Epithelial cell of proximal tubule (primary cell): ENCODE measurements around the gene MED8. TPM values are rescaled to one million over a fixed set of nuclear protein-coding genes. Genes with fewer than 3 reads are reported as not detected.
A peak's percentile ranks its signal among the peaks of the same experiment; 100 is the strongest.

Experiments
- DNase-seq: peaks from one replicate; pipeline ENCODE4 v3.0.0-alpha.2; 2011; ENCODE audit warnings: low read depth
- H3K4me3 ChIP-seq: 2 replicates; pipeline ENCODE4 v1.5.1; 2011; ENCODE audit warnings: low read depth, mild to moderate bottlenecking, low read length
- CTCF ChIP-seq: conservative IDR thresholded peaks from 2 replicates; pipeline ENCODE4 v1.5.1; 2012; ENCODE audit warnings: low read depth, mild to moderate bottlenecking, low read length
- total RNA-seq: library from RNA; depleted of rRNA; stranded (reverse); fragments of >200 nt; gene quantifications from 2 replicates; pipeline ENCODE4 v1.2.3, GENCODE V29; 2015

MED8 gene
- total RNA-seq, 1 donor from 2014 or later: 25.2 TPM

GRCh38 chr1:43339584-43340232, 49.9 kb downstream of the MED8 start:
- no peak for DNase-seq
- no peak overlapping the region for H3K4me3 ChIP-seq
- no peak for TF ChIP-seq CTCF

GRCh38 chr1:43338001-43338400, 51.6 kb downstream of the MED8 start:
- DNase-seq: no peak
- no peak for TF ChIP-seq CTCF
- H3K4me3 ChIP-seq: no peak overlapping the region

GRCh38 chr1:43337588-43337987, 52.0 kb downstream of the MED8 start, which contains the start of gene MPL:
Gene MPL, plus strand, starts transcription at chr1:43337818. Its CDS starts 31 bp downstream, at chr1:43337849.
- H3K4me3 ChIP-seq: no peak within 1 kb of the TSS
- no peak for TF ChIP-seq CTCF
- no peak for DNase-seq

GRCh38 chr1:43334453-43335205, 55.0 kb downstream of the MED8 start:
- no peak overlapping the region for H3K4me3 ChIP-seq
- peak; percentile 13 for TF ChIP-seq CTCF
- no peak for DNase-seq

Other genes starting within 250 kb of the MED8 start
- gene EBNA1BP2, start 217.5 kb downstream of the MED8 start, total RNA-seq: 117 and 173 TPM in 2 replicates
- 0.07 and 0.46 TPM in 2 replicates for gene CFAP57, start 217.5 kb downstream of the MED8 start, total RNA-seq
- 4.9 and 7.0 TPM in 2 replicates for gene TMEM125, start 119.8 kb downstream of the MED8 start, total RNA-seq
- 0.29 and 2.5 TPM in 2 replicates for gene C1orf210, start 104.2 kb downstream of the MED8 start, total RNA-seq
- 1.1 and 1.2 TPM in 2 replicates for gene TIE1, start 88.8 kb downstream of the MED8 start, total RNA-seq
- not detected in 2 replicates for gene MPL, start 52.0 kb downstream of the MED8 start, total RNA-seq
- 166 and 308 TPM in 2 replicates for gene CDC20, start 30.8 kb downstream of the MED8 start, total RNA-seq
- gene ELOVL1, start 21.8 kb downstream of the MED8 start, total RNA-seq: 100 and 143 TPM in 2 replicates
- gene SZT2, start 99 bp upstream of the MED8 start, total RNA-seq: 7.7 and 10.6 TPM in 2 replicates
- 124 and 135 TPM in 2 replicates for gene HYI, start 64.1 kb upstream of the MED8 start, total RNA-seq
- gene PTPRF, start 141.1 kb upstream of the MED8 start, total RNA-seq: 138 and 155 TPM in 2 replicates